HG03095 (cell line): ENCODE results near the gene TMEM163.
"Not testable (repeated sequence)": the region's sequence is repeated elsewhere in the genome, so short reads cannot be mapped to it uniquely, and the experiment has no call there.

Experiments used
- ATAC-seq: cut with Tn5 transposase; IDR thresholded peaks from one replicate; pipeline ENCODE4 v1.9.1; 2021; ENCODE audit warnings: moderate library complexity; ENCODE audit not compliant: unreplicated experiment

Gene TMEM163

DNA sequence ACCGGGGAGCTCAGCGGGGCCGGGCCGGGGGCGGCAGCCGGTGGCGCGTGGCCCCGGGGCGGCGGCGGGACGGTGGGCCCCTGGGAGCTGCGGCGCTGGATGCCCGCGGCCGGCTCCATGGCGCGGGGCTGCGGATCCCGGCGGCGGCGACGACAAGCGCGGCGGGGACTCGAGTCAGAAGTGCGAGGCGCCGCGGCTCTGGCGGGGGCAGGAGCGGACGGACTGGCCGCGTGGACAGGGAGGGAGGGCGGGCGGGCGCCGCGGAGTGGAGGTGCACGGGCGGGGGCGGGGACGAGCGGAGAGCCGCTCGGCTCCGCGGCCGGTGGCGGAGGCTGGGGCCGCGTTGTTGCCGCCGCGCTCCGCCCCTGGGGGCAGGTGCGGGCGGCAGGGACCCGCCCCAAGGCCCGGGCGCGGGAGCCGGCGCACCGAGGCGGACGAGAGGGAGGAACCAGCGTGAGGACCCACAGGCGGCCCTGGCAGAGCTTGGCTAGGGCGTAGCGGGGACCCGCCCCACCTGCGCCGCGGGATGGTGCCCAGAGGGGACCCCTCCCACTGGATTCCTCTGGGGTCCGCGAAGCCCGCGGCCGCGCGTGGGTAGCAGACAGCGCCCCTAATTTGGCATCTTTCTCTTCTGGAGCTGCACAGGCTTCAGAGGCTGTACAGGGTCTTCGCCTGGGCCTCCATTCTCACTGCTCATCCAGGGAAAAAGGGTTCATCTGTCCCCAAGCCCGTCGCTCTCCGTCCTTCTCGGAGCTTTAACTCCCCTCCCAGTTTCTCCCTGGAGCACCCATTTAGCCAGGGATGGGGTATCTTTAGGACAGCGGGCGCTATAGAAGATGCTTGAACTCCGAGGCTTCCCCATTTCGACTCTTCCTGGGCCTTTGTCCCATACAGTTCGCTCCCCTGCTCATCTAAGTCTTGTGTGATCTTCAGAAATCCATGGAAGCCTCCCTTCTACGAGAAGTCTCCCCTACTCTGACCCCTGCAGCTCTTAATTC lies at the start of gene TMEM163:
Gene TMEM163, minus strand, starts transcription at position 184 of the 998 bp plus-strand sequence.
- ATAC-seq = peak; percentile 53

DNA sequence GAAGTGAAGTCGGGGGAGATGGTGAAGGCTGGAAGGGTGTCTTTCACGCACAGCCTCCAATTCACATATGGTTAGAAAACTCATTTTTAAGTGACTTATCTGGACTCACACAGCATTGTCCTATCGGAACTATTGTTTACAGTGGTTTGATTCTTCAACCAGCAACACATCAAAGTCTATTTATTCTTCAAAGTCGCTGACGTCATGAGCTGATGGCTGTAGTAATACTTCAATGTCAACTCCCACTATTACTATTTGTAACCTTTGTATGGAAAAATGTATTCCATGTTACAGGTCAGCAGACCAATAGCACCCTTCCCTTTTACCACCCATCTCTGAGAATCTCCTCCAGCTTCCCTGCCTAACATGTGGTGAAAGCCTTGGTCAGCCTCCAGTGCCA lies 47.8 kb upstream of the TMEM163 start:
- ATAC-seq = no peak

DNA sequence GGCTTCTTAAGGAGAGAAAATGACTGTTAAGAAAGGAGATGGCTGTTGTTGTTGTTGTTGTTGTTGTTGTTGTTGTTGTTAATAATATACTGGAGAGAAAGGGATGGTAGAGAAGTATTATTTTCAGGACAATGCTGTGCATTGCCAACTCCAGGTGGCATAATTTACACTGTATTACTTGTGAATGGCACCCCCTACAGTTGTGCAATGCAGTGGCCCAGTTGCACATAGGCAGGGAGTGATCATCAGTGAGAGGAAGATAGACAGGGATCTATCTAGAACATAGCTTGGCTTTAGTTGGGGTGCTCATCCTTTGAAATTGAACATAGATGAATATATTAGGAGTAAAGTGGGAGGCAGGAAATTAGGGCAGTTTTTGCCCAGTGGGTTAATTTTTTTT lies 47.2 kb upstream of the TMEM163 start:
- ATAC-seq = no peak

DNA sequence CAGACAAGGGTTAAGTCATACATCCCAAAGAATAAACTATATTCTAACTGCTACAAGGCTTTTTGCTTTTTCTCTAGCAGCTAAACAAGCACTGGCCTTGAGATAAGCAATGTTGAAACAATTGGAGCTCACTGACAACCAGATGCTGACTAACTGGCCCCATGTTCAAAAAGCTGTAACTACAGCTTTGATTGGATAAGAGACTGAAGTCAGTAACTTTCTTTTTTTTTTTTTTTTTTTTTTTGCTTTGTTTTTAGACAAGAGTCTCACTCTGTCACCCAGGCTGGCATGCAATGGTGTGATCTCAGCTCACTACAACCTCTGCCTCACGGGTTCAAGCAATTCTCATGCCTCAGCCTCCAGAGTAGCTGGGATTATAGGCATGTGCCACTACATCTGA lies 45.4 kb upstream of the TMEM163 start:
- ATAC-seq = no peak

DNA sequence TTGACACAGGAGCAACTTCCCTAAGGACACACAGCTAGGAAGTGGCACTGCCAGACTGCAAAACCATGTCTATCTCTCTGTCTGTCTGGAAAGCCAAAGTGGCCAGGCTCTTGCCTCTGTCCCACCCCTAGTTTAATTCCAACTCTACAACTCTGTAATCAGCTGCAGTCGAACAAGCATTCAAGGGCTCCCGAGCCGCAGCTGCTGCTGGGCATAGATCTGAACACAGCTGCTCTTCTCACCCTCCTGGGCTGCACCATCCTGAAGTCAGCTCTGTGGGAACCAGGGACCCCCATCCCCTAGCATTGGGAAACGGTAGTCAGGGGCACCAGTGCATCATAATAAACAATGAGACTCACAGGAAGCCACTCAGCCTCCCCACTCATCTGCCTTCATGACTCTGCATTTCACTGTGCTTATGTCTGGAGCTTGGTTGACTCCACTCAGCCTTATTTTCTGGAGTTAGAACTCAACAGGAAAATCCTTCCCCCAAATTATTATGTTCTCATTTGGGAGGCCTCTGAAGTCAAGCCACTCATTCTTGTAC lies 44.4 kb upstream of the TMEM163 start:
- no peak for ATAC-seq

DNA sequence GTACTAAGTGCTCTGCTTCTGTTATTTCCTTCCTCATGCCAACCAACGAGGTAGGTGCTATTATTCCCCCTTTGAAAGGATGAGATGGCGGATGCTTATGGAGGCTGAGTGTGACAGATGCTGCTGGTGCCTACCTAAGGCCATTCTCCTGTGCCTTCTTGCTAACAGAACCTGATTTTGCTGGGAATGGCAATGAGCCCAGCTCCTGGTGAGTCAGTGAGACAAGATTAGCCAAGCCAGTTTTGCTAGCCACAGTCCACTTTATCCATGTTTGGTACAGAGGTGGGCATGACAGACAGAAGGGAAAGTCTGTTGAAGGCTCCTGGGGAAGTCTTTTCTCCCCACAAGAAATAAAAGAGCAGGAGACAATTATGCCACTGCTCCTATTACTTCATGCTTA lies 43.7 kb upstream of the TMEM163 start:
- no peak for ATAC-seq

DNA sequence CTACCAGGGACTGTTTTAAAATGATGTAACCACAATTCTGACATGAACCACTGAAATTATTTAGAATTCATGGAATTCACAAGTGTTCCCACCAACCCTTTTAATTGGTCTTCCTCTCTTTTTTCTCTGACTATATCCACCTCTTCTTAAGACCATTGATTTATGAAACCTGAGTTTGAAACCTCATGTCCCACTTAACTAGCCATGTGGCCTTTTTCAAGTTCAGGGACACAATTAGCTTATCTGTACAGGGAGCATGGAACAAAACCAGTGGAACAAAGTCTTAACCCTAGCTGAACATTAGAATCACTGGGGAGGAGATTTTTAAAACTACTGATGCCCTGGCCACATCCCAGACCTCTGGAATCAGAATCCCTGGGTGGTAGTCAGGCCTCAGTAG lies 41.6 kb upstream of the TMEM163 start:
- no peak for ATAC-seq

DNA sequence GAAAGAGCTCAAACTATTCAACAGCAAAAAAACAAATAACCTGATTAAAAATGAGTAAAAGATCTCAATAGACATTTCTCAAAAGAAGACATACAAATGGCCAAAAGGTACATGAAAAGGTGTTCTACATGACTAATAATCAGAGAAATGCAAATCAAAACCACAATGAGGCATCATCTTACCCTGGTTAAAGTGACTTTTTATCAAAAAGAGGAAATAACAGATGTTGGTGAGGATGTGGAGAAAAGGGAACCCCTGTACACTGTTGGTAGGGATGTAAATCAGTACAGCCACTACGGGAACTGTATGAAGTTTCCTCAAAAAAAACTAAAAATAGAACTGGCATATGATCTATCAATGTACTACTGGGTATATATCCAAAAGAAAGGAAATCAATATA lies 39.8 kb upstream of the TMEM163 start:
- ATAC-seq = peak; percentile 97

DNA sequence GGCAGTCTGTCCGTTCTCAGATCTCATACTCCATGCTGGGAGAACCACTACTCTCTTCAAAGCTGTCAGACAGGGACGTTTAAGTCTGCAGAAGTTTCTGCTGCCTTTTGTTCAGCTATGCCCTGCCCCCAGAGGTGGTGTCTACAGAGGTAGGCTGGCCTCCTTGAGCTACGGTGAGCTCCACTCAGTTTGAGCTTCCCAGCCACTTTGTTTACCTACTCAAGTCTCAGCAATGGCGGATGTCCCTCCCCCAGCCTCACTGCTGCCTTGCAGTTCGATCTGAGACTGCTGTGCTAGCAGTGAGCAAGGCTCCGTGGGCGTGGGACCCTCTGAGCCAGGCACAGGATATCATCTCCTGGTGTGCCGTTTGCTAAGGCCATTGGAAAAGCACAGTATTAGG lies 33.2 kb upstream of the TMEM163 start:
- not testable (repeated sequence) for ATAC-seq

DNA sequence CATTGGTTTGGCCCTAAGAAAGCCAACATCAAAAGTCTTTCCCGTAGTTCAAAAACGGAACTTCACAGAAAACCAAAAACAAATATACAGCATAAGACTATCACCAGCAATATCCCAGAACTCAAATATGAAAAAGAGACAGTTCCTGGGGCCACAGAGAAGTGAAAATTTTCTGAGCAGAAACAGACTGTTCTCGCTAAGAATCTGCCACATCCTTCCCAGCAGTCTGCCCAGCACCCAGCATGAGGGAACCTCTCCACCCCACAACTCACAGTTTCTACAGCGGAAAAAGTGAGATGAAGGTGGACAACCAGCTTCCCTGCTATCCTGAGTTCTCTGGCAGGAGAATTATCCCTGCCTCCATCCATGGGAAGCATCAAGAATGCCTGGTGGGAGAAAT lies 26.7 kb upstream of the TMEM163 start:
- ATAC-seq = no peak

DNA sequence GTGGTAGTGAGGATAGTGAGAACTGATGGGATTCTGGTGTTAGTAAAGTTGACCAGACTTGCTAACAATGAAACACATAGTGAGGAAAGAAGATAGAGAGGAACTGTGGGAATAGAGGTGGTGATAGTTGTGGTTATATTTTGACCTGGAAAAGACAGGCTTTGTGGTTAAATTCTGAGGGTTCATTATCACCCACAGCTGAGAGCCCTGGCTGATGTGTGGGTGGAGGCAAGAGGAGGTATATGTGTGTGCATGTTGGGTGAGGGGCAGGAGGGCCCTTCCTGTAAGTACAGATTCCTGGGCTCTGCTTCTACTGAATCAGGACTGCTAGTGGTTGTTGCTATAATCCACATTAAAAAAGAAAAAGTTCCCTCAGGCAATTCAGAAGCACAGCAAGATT lies 26.2 kb upstream of the TMEM163 start:
- no peak for ATAC-seq

DNA sequence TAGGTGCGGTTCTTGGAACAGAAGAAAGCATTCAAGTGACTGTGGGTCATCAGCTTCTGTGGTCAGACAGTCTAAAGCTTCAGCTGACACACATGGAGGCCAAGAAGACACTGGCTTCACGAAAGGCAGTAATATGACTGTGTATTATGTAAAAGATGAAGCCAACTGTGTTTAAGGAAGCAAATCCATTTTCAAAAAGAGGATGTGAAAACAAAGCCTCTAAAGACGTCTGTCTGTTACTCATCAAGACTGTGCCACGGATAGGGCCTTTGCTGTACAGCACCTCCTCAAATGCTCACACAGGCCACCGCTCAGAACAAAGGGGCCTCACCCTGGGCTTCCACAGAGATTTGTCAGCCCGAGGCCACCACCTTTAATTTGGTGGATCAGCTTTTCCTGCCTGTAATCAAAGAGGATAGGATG lies 21.1 kb upstream of the TMEM163 start:
- ATAC-seq = peak; percentile 86

DNA sequence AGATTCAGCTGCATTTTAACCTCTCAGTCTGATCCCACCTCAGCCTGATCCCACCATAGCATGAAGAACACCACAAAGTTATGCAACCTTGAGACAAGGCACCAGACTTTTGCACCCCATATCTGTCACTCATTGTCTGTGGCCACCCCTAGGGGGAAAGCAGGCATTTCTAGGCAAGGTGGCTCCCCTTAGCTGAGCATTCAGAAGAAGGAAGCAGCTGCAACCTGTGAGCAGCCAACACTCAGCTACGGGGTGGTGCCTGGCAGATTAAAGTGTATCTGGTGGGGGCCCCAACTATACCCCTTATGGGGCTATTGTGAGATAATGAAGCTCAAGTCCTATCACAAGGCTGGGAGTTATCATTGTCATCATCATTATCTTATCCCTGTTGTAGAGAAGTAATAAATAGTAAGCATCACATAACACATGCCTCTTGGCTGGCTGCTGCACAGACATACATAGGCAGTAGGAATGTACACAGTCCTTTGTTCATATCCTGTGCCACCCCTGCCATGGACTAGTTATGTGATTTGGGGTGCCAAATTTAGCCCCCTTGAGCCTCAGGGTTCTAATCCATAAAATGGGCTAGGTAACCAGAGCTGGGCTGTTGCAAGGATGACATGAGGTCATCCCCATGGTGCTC lies 20.6 kb upstream of the TMEM163 start:
- ATAC-seq = no peak

DNA sequence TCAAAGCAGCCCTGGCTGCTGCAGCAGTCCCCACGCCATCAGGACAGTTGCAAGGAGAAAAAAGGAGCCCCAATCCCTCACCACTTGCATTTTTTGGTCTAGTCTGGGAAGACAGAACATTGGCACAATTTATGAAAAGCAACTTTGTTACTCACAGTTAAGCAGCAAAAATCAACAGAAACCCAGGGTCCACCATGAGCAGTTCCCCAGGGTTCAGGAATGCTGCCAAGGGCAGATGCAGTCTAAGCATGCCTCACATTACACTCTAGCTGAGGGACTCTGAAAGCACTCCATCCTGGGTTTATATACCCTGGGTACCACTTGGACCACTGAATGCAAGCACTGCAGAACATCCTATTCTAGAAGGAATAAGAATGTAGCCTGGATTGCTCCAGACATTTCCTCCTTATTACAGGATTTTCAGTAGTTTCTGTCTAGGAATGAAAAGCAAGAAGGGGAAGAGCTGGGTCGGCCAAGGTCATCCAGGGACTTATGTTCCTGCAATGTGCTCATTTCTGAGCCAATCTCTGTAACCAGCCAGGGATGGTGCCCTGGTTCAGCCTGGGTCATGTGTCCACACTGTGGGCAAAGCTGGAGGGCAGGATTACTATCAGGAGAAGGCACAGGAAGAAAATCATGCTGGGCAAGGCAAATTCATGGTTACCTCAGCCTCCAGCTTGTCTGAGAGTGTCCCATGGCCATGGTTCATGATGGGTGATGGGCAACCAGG lies 19.5 kb upstream of the TMEM163 start:
- ATAC-seq = no peak

DNA sequence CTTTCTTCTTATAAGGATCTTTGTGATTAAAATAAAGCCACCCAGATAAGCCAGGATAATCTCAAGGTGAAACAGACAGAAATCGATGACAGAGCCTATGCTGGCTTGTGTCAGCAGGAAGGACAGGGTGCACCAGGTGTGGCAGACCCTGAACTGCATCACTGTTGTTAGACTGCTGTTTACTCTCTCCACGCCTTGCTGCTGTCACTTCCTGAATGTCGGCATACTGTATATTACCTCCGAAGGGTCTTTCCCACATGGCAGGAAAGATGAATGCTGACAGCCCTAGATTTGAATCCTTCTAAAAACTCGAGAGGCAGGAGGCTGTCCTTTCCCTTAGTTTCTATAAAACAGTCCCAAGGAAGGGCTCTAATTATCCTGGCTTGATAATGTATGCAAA lies 18.9 kb upstream of the TMEM163 start:
- ATAC-seq = peak; percentile 17

DNA sequence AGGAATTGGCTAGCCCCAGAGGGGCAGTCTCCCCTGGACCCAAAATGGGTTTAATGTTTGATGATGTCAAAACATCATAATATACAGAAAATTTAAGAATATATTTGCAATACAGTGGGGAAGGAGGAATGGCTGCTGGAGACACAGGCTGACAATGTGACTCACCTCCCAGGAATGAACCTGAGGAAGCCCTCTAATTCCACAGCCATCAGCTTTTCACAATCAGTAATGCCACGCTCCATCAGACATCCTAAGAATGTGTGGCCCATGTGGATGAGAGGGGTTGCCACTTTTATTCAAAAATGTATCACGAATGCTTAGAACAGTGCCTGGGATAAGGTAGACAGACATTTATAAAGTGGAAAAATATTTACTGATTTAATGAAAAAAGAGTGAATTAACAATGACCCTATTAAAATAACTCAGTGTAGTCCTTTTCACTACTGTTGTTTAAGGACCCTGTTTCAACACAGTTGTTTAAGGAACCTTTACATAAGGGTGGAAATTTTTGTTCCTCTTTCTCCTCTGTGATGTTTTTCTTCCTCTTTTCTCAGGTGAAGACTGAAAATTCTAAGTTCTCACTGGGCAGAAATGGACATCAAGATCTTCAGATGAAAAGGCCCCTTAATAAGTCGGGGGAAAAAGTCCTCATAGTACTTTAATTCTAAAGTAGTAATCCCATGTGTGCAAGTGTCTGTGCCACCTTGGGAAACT lies 17.5 kb upstream of the TMEM163 start:
- no peak for ATAC-seq

DNA sequence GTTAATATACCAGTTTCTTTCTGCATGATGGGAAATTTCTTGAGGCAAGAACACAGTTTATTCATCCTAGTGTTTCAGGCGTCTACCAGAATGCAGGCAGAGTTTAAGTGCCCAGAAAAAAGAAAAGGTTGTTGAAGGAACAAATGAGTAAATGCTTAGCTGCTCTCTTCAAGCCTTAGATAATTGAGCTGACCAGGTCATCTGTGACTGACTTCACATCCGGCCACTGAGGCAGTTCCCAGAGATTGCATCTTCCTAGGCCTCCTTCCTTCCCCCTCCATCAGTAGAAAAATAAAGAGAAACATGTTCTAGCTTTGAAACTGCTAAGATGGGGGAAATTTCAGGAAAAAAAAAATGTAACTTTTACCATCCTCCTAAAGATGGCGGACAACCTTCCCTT lies 9.4 kb upstream of the TMEM163 start:
- ATAC-seq = no peak

DNA sequence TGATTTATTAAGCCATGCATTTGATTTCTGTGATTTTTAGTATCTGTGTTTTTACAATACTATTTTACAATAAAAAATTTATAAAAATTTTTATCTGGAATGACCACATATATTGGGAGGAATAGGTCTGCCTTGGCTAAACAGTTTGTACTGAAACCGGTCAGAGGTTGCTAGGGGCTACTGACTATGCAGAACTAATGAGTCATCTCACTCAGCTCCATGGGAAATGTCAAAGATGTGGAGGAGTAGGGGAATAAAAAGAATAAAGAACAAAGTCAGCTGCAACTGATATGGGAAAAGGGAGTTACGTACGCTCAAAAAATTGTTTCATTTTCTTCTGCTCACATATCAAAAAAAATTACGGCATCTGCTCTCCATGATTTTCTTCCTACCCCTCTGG lies 8.6 kb upstream of the TMEM163 start:
- ATAC-seq = no peak

DNA sequence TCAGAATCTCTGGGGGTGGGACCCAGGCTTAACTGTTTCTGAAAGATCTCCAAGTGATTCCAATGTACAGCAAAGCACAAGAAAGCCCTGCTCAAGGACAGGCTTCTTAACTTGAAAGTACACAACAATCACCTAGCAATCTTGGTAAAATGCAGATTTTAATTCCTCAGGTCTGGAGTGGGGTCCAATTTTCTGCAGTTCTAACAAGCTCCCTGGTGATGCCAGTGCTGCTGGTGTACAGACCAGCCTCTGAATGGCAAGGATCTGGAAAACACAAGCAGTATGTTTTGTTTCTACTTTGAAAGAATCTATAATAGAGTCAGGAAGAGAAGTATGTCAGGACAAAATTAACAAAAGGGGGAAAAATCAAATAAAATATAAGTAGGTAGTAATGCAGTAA lies 7.8 kb upstream of the TMEM163 start:
- no peak for ATAC-seq

DNA sequence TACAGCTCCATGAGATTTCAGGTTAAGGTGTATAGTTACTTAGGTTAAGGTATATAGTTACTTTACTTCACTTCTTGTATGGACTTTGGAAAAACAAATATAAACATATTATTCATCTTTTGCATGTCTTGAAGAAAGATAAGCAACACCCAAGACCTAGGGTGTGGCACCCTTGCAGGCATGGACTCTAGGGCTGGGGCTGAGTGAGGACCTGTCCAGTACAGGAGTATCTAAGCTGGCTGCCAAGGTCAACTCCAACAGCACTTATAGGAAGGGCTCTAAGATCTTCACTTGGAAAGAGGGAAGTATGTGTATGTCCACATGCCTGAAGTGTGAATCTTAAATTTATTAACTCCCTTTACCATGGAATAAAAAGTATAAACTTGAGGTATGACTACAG lies 7.1 kb upstream of the TMEM163 start:
- no peak for ATAC-seq

DNA sequence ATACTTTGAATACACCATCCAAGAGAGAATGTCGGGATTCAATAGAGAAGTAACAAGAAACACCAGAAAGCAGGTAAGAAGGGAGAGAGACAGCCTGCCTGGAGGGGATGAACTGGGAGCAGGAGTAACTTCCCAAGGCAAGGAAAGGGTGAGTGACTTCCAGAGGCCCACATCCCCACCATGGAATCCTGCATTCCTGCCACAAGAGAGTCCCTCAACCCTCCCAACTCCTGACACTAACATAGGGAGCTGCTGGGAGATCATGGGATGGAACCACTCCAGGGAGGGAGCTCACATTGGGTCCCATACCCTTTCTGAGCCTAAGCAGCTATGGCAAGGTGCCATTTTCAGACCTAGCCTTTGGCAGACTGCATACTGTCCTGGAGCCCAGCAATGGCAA lies 5.5 kb upstream of the TMEM163 start:
- no peak for ATAC-seq
